Activated CD4-positive, alpha-beta memory T cell treated with anti-CD3 and anti-CD28 coated beads for 36 hours (primary cell): Measurements from ENCODE around the gene LYSMD2. TPM values are rescaled to one million over a fixed set of nuclear protein-coding genes. Genes with fewer than 3 reads are reported as not detected.

Experiments
- CTCF ChIA-PET: fragments of 350-600 bp; sonication (Branson Sonifier 250); formaldehyde crosslinking; loops from one replicate; lab custom pipeline; 2021; ENCODE audit warnings: antibody characterized with exemption, inconsistent platforms; lab: Charles Lee
- POLR2A ChIA-PET: fragments of 350-600 bp; sonication (Branson Sonifier 250); formaldehyde crosslinking; loops from one replicate; lab custom pipeline; 2021; ENCODE audit warnings: antibody characterized with exemption; lab: Charles Lee
- DNase-seq: peaks from one replicate; pipeline ENCODE4 v3.0.0-alpha.2; 2020
- H3K27ac Mint-ChIP-seq: one replicate; pipeline ENCODE4 v1.8.0; 2021; ENCODE audit warnings: mixed read lengths
- H3K27me3 Mint-ChIP-seq: one replicate; pipeline ENCODE4 v1.8.0; 2021; ENCODE audit warnings: mixed read lengths
- H3K36me3 Mint-ChIP-seq: one replicate; pipeline ENCODE4 v1.8.0; 2021; ENCODE audit warnings: mixed read lengths
- H3K4me1 Mint-ChIP-seq: one replicate; pipeline ENCODE4 v1.8.0; 2021; ENCODE audit warnings: low read depth, mixed read lengths
- H3K4me3 Mint-ChIP-seq: one replicate; pipeline ENCODE4 v1.8.0; 2021; ENCODE audit warnings: mild to moderate bottlenecking, mixed read lengths
- H3K9me3 Mint-ChIP-seq: one replicate; pipeline ENCODE4 v1.8.0; 2021; ENCODE audit warnings: mixed read lengths
- intact Hi-C: fragments of 100-400 bp; cut with micrococcal nuclease; formaldehyde crosslinking; loops from one replicate; pipeline ENCODE4 v1.15.1; 2023
- total RNA-seq, 2 experiments: library from RNA; stranded (reverse); gene quantifications; one replicate each; pipeline ENCODE4 v1.2.3, GENCODE V29; 2021

The LYSMD2 gene
- total RNA-seq, 2 experiments from 2014 or later, result 18.1 to 18.6 TPM

DNA sequence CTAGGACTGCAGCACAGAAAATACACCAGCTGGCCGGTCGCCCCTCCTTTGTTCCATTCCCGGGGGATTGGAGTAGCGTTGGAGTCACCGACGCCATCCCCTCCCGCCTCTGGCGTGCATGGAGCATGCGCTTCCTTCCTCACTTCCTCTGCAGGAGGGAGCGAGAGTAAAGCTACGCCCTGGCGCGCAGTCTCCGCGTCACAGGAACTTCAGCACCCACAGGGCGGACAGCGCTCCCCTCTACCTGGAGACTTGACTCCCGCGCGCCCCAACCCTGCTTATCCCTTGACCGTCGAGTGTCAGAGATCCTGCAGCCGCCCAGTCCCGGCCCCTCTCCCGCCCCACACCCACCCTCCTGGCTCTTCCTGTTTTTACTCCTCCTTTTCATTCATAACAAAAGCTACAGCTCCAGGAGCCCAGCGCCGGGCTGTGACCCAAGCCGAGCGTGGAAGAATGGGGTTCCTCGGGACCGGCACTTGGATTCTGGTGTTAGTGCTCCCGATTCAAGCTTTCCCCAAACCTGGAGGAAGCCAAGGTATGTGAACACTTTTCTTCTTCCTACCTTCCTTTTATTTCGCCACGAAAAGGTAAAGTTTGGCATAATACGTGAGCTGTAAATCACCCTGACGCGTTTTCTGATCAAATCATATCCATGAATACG lies 56.0 kb downstream of the LYSMD2 start, which contains the start of gene SCG3:
TSS of gene SCG3 (plus strand) at position 201 of the 661 bp plus-strand sequence. CDS start at position 454, 253 bp downstream.
- intact Hi-C loops, result loop anchor here (5.0 kb wide), 1 partner anchor 46 kb away; no protein-coding TSS in a partner anchor
- no peak within 1 kb of the TSS for H3K4me3 Mint-ChIP-seq

DNA sequence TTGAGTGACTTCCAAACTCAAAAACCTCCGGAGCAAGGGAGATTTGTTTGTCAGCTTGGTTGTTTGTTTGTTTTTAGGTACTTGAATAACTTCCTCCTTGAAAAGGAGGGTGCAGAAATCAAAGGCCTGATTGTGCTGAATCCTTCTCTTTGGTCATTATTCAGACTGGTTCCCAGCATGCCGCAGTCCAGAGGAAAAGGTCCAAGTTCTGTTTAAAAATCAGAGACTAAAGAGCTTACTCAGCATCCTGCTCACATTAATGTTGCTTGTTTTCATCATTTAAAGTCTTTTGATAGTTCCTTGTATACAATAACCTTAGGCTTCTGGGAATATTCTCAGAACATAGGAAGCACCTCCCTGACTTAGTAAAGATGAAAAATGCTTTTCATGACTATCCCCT lies 57.1 kb downstream of the LYSMD2 start:
- no peak overlapping the region for H3K27ac Mint-ChIP-seq
- POLR2A ChIA-PET, result no interaction called here
- no peaks in the 10 kb centered on the region for H3K9me3 Mint-ChIP-seq
- H3K4me3 Mint-ChIP-seq, result no peak overlapping the region
- no peaks in the 10 kb centered on the region for H3K36me3 Mint-ChIP-seq
- peaks cover 5% of the 10 kb centered on the region for H3K4me1 Mint-ChIP-seq
- DNase-seq, result no peak
- H3K27me3 Mint-ChIP-seq, result peaks cover 32% of the 10 kb centered on the region
- intact Hi-C loops, result loop anchor here (5.0 kb wide), 1 partner anchor 47 kb away; no protein-coding TSS in a partner anchor
- CTCF ChIA-PET, result interaction anchor here (0.9 to 3.1 kb wide), 4 partner anchors 24 to 98 kb away, joined by 3 to 18 read pairs (median 4); no protein-coding TSS in a partner anchor

More for the DNA sequence above, 56.0 kb downstream of the LYSMD2 start, which contains the start of gene SCG3:
- H3K27ac Mint-ChIP-seq, result no peak within 1 kb of the TSS
- no peaks in the 10 kb centered on the region for H3K36me3 Mint-ChIP-seq
- peak; percentile 78 for DNase-seq
- ChIA-PET CTCF (interaction anchor here (0.6 to 3.1 kb wide), 2 partner anchors 95 to 549 kb away, joined by 5 to 18 read pairs; no protein-coding TSS in a partner anchor), POLR2A (no interaction called here)
- H3K27me3 Mint-ChIP-seq, result peaks cover 32% of the 10 kb centered on the region
- H3K9me3 Mint-ChIP-seq, result no peaks in the 10 kb centered on the region
- H3K4me1 Mint-ChIP-seq, result peaks cover 5% of the 10 kb centered on the region

DNA sequence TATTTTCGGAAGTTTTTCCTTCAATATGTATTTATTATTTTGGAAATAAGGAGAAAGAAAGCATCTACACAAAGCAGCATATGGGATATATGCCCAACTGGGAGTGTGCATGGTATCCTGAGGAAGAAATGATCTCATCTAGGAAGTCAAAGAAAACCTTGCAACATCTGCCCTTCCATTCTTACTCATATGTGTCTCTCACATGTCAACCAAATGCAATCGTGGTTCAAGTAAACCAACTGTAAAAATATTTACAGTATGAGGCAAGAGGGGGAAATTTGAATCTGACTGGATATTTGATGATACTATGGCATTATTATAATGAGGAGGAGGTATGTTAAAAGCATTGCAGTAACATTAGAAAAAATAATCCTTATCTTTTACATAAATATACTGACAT lies 59.4 kb downstream of the LYSMD2 start:
- POLR2A ChIA-PET, result no interaction called here
- Mint-ChIP-seq H3K4me3 (no peak overlapping the region), H3K27me3 (peaks cover 20% of the 10 kb centered on the region), H3K27ac (no peak overlapping the region), H3K9me3 (no peaks in the 10 kb centered on the region), H3K4me1 (peaks cover 5% of the 10 kb centered on the region), H3K36me3 (no peaks in the 10 kb centered on the region)
- intact Hi-C loops, result no loop called here
- CTCF ChIA-PET, result no interaction called here
- no peak for DNase-seq

DNA sequence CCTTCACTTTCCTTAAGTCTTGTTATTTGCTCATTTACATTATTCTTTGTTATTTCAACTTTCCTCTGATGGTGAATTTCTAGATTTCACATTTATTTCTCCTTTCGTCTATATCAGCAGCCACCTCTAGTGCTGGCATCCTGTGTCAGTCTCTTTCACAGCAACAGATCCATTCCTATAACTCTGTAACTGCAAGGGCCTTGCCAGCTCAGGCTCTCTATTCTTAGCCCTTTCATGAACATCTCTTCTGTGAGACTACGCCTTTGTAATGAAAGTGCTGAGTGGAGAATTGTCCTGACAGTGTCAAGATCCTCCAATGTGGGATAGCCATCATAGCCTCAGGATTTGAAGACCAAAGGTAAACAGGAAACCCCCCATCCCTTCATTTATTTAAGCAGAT lies 60.0 kb downstream of the LYSMD2 start:
- CTCF ChIA-PET, result no interaction called here

DNA sequence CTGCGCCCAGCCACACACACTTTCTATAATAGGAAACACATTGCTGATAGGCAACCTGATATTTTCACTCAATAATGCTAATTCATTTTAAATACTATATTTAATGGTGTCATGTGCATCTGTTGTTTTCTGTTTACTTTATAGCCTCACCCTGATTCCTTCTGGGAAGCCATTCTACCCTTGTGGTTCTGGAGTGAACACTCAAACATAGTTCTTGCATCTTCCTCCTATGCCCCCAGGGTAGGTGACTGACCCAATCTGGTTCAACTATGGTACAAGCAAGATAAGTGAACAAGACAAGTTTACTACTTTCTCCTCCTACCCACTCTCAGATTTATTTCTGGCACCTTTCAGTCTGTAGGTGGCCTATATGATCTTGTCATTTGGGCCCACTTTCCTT lies 60.4 kb downstream of the LYSMD2 start:
- H3K4me3 Mint-ChIP-seq, result no peak overlapping the region
- CTCF ChIA-PET, result no interaction called here
- intact Hi-C loops, result no loop called here
- H3K9me3 Mint-ChIP-seq, result no peaks in the 10 kb centered on the region
- H3K27ac Mint-ChIP-seq, result no peak overlapping the region
- H3K4me1 Mint-ChIP-seq, result peaks cover 5% of the 10 kb centered on the region
- POLR2A ChIA-PET, result no interaction called here
- peaks cover 18% of the 10 kb centered on the region for H3K27me3 Mint-ChIP-seq
- DNase-seq, result no peak
- no peaks in the 10 kb centered on the region for H3K36me3 Mint-ChIP-seq

More for the DNA sequence above, 60.0 kb downstream of the LYSMD2 start:
- H3K4me3 Mint-ChIP-seq, result no peak overlapping the region
- no peaks in the 10 kb centered on the region for H3K36me3 Mint-ChIP-seq
- H3K27ac Mint-ChIP-seq, result no peak overlapping the region
- H3K9me3 Mint-ChIP-seq, result no peaks in the 10 kb centered on the region
- peaks cover 19% of the 10 kb centered on the region for H3K27me3 Mint-ChIP-seq
- DNase-seq, result no peak
- H3K4me1 Mint-ChIP-seq, result peaks cover 5% of the 10 kb centered on the region
- intact Hi-C loops, result no loop called here
- POLR2A ChIA-PET, result no interaction called here

DNA sequence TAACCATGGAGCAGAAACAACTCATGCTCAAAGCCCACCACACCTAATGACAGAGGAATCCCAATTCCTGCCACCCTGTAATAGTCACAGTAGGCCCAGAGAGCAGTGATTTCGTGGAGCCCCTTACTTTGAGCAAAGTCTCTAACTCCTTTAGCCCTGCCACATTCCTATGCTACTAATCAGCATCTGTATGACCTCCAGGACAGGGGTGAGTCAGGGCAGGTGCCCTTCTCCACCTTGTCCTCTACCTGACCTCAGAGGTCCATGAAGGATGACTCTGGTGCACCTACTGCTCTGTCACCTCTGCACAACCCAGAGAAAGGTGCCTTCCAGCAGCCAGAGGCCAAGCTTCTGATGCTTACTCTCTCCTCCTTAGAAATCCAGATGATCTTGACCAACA lies 62.2 kb downstream of the LYSMD2 start:
- Mint-ChIP-seq H3K27me3 (peaks cover 2% of the 10 kb centered on the region), H3K27ac (no peak overlapping the region), H3K9me3 (no peaks in the 10 kb centered on the region), H3K4me1 (no peaks in the 10 kb centered on the region), H3K36me3 (no peaks in the 10 kb centered on the region), H3K4me3 (no peak overlapping the region)
- ChIA-PET POLR2A (no interaction called here), CTCF (interaction anchor here (2.2 kb wide), 1 partner anchor 101 kb away, joined by 9 read pairs; no protein-coding TSS in a partner anchor)
- intact Hi-C loops, result no loop called here
- DNase-seq, result no peak

Other genes with a start within 250 kb of the LYSMD2 start
- gene DMXL2, start 114.9 kb downstream of the LYSMD2 start, total RNA-seq, result 1 to 10 TPM; 6.1 to 6.3 TPM
- gene SCG3, start 56.2 kb downstream of the LYSMD2 start, total RNA-seq, result not detected
- gene TMOD2, start 13.9 kb upstream of the LYSMD2 start, total RNA-seq, result 1 to 10 TPM; 6.7 to 7.9 TPM
- 10 to 100 TPM; 56.9 to 61.6 TPM for gene TMOD3, start 92.0 kb upstream of the LYSMD2 start, total RNA-seq
- 10 to 100 TPM; 27.3 to 28.3 TPM for gene LEO1, start 234.1 kb upstream of the LYSMD2 start, total RNA-seq